Measurements from ENCODE around the gene ESPN. TPM values are rescaled to one million over a fixed set of nuclear protein-coding genes. Genes with fewer than 3 reads are reported as not detected.

ESPN gene
- total RNA-seq, 2 donors from 2014 or later, result 0.47 TPM; not detected in 1

GRCh38 chr1:6385488-6386191, 38.9 kb upstream of the ESPN start:
- DNase-seq (ENCODE audit: low spot score), result no peak
- H3K27ac ChIP-seq, result no peak overlapping the region

GRCh38 chr1:6386371-6386949, 38.1 kb upstream of the ESPN start:
- Histone ChIP-seq H3K36me3 (no peaks in the 10 kb centered on the region), H3K27me3 (no peaks in the 10 kb centered on the region), H3K9me3 (no peaks in the 10 kb centered on the region), H3K27ac (no peak overlapping the region), H3K4me3 (no peak overlapping the region), H3K4me1 (peaks cover 0 to 19% of the 10 kb centered on the region in 2 donors)
- TF ChIP-seq CTCF (IDR thresholded peaks at IDR 0.05), result no peak
- no peak for DNase-seq (ENCODE audit: low spot score)

More at GRCh38 chr1:6385488-6386191, 38.9 kb upstream of the ESPN start:
- no peak overlapping the region for H3K4me3 ChIP-seq
- TF ChIP-seq CTCF (IDR thresholded peaks at IDR 0.05), result no peak
- peaks cover 0 to 19% of the 10 kb centered on the region in 2 donors for H3K4me1 ChIP-seq
- no peaks in the 10 kb centered on the region for H3K9me3 ChIP-seq
- H3K36me3 ChIP-seq, result no peaks in the 10 kb centered on the region
- H3K27me3 ChIP-seq, result no peaks in the 10 kb centered on the region

GRCh38 chr1:6389971-6390370, 34.6 kb upstream of the ESPN start:
- no peaks in the 10 kb centered on the region for H3K9me3 ChIP-seq
- no peaks in the 10 kb centered on the region for H3K27me3 ChIP-seq

GRCh38 chr1:6391951-6392808, 32.4 kb upstream of the ESPN start:
- TF ChIP-seq CTCF (IDR thresholded peaks at IDR 0.05), result no peak
- peaks cover 0 to 18% of the 10 kb centered on the region in 2 donors for H3K4me1 ChIP-seq
- H3K27me3 ChIP-seq, result no peaks in the 10 kb centered on the region
- no peaks in the 10 kb centered on the region for H3K9me3 ChIP-seq
- no peak overlapping the region for H3K27ac ChIP-seq
- H3K36me3 ChIP-seq, result no peaks in the 10 kb centered on the region
- H3K4me3 ChIP-seq, result peak overlapping the region; percentile 55 to 66
- no peak for DNase-seq (ENCODE audit: low spot score)

More at GRCh38 chr1:6389971-6390370, 34.6 kb upstream of the ESPN start:
- no peak for TF ChIP-seq CTCF (IDR thresholded peaks at IDR 0.05)
- Histone ChIP-seq H3K4me3 (no peak overlapping the region), H3K27ac (no peak overlapping the region), H3K36me3 (no peaks in the 10 kb centered on the region), H3K4me1 (peaks cover 0 to 32% of the 10 kb centered on the region in 2 donors)
- DNase-seq (ENCODE audit: low spot score), result no peak

GRCh38 chr1:6392809-6393399, 31.7 kb upstream of the ESPN start:
- H3K4me3 ChIP-seq, result peak overlapping the region; percentile 55 to 66
- H3K27ac ChIP-seq, result peak overlapping the region; percentile 96 to 98
- H3K36me3 ChIP-seq, result no peaks in the 10 kb centered on the region
- TF ChIP-seq CTCF (IDR thresholded peaks at IDR 0.05), result no peak
- H3K4me1 ChIP-seq, result peaks cover 0 to 18% of the 10 kb centered on the region in 2 donors
- H3K27me3 ChIP-seq, result no peaks in the 10 kb centered on the region
- no peaks in the 10 kb centered on the region for H3K9me3 ChIP-seq
- no peak for DNase-seq (ENCODE audit: low spot score)
